ENCODE measurements around the gene PGRMC1. TPM values are rescaled to one million over a fixed set of nuclear protein-coding genes. Genes with fewer than 3 reads are reported as not detected.
A peak's percentile ranks its signal among the peaks of the same experiment; 100 is the strongest.

PGRMC1 gene
- total and polyA plus RNA-seq, 2 donors (not counting 1 experiment from before 2014, with no cell fraction given), result 127 to 201 TPM

DNA sequence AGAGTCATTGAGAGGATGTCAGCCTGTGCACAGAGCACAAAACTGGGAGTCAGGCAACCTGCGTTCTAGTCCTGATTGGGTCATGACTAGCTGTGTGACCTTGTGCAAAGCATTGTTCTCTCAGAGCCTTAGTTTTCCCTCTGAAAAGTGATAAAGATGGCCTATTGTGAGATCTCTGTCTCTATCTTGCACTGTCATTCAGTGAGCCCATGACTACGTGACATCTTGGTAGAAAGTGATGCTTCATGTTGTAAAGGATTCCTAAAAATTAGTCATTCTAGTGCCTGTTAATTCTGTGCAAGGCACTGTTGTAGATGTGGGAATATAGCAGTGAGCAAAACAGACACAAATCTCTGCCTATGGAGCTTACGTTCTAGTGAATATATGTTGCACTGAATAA, 2.5 kb downstream of the PGRMC1 start:
- Histone ChIP-seq H3K36me3 (ENCODE audit: control insufficient read depth, insufficient read depth, low read length) (peaks cover 1% of the 10 kb centered on the region), H3K4me1 (ENCODE audit: control insufficient read depth, extremely low read depth, insufficient read depth, low read length) (no peaks in the 10 kb centered on the region), H3K9me3 (ENCODE audit: control insufficient read depth, insufficient read depth, low read depth, low read length) (no peaks in the 10 kb centered on the region), H3K4me3 (replicated peaks in 1 of 4; ENCODE audit: control extremely low read depth in 1 of 4, insufficient read depth in 1 of 4, low read depth in 3 of 4, low read length in 4 of 4) (peak overlapping the region; percentile 23 to 89 (median 62)), H3K27ac (ENCODE audit: insufficient read depth, low read length) (peak overlapping the region; percentile 84), H3K9ac (ENCODE audit: insufficient read depth, low read length) (no peak overlapping the region), H4K20me1 (ENCODE audit: control insufficient read depth, extremely low read depth, insufficient read depth, low read length) (no peaks in the 10 kb centered on the region), H2AFZ (ENCODE audit: low read length) (no peak overlapping the region), H3K79me2 (ENCODE audit: control insufficient read depth, insufficient read depth, low read length) (peaks cover 39% of the 10 kb centered on the region), H3K4me2 (ENCODE audit: extremely low read depth, insufficient read depth, low read length) (peak overlapping the region; percentile 64), H3K27me3 (ENCODE audit: control insufficient read depth, insufficient read depth, low read length) (no peaks in the 10 kb centered on the region)
- DNase-seq (ENCODE audit: low read depth in 2 of 2), result peak; percentile 2 to 31
- no peak for TF ChIP-seq EZH2 (IDR thresholded peaks at IDR 0.05; ENCODE audit: low read length, missing control alignments)
- TF ChIP-seq, protein P1, sequence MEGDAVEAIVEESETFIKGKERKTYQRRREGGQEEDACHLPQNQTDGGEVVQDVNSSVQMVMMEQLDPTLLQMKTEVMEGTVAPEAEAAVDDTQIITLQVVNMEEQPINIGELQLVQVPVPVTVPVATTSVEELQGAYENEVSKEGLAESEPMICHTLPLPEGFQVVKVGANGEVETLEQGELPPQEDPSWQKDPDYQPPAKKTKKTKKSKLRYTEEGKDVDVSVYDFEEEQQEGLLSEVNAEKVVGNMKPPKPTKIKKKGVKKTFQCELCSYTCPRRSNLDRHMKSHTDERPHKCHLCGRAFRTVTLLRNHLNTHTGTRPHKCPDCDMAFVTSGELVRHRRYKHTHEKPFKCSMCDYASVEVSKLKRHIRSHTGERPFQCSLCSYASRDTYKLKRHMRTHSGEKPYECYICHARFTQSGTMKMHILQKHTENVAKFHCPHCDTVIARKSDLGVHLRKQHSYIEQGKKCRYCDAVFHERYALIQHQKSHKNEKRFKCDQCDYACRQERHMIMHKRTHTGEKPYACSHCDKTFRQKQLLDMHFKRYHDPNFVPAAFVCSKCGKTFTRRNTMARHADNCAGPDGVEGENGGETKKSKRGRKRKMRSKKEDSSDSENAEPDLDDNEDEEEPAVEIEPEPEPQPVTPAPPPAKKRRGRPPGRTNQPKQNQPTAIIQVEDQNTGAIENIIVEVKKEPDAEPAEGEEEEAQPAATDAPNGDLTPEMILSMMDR (conservative IDR thresholded peaks at IDR 0.05 in 1 of 2, IDR thresholded peaks at IDR 0.05 in 1 of 2; ENCODE audit: low read depth in 1 of 2, low read length in 2 of 2), result no peak

DNA sequence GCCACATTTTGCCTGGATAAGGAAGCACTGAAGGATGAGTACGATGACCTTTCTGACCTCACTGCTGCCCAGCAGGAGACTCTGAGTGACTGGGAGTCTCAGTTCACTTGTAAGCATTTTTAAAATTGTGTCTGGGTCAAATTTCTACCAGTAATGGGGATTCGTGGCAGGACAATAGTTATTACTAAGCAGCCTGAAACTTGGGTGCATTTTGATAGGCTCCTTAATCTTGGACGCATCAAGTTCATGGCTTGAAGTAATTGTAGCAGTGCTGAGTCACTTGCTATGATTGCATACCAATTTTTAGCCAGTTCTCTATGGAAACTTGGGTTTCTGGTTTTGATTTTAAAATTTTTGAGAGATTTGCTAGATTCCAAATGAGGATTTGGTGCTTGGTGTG, 4.3 kb downstream of the PGRMC1 start:
- peak overlapping the region; percentile 51 for H3K4me2 ChIP-seq (ENCODE audit: extremely low read depth, insufficient read depth, low read length)
- peaks cover 1% of the 10 kb centered on the region for H3K36me3 ChIP-seq (ENCODE audit: control insufficient read depth, insufficient read depth, low read length)
- peak; percentile 64 to 87 for DNase-seq (ENCODE audit: low read depth in 2 of 2)
- no peak overlapping the region for H3K9ac ChIP-seq (ENCODE audit: insufficient read depth, low read length)
- no peaks in the 10 kb centered on the region for H4K20me1 ChIP-seq (ENCODE audit: control insufficient read depth, extremely low read depth, insufficient read depth, low read length)
- no peaks in the 10 kb centered on the region for H3K4me1 ChIP-seq (ENCODE audit: control insufficient read depth, extremely low read depth, insufficient read depth, low read length)
- H2AFZ ChIP-seq (ENCODE audit: low read length), result no peak overlapping the region
- H3K4me3 ChIP-seq (replicated peaks in 1 of 4; ENCODE audit: control extremely low read depth in 1 of 4, insufficient read depth in 1 of 4, low read depth in 3 of 4, low read length in 4 of 4), result peak overlapping the region in 1 of 4 experiments; percentile 34
- H3K79me2 ChIP-seq (ENCODE audit: control insufficient read depth, insufficient read depth, low read length), result peaks cover 39% of the 10 kb centered on the region
- H3K9me3 ChIP-seq (ENCODE audit: control insufficient read depth, insufficient read depth, low read depth, low read length), result no peaks in the 10 kb centered on the region
- peak overlapping the region; percentile 61 for H3K27ac ChIP-seq (ENCODE audit: insufficient read depth, low read length)
- TF ChIP-seq, protein P1 (conservative IDR thresholded peaks at IDR 0.05 in 1 of 2, IDR thresholded peaks at IDR 0.05 in 1 of 2; ENCODE audit: low read depth in 1 of 2, low read length in 2 of 2), result no peak
- TF ChIP-seq EZH2 (IDR thresholded peaks at IDR 0.05; ENCODE audit: low read length, missing control alignments), result no peak
- H3K27me3 ChIP-seq (ENCODE audit: control insufficient read depth, insufficient read depth, low read length), result no peaks in the 10 kb centered on the region

DNA sequence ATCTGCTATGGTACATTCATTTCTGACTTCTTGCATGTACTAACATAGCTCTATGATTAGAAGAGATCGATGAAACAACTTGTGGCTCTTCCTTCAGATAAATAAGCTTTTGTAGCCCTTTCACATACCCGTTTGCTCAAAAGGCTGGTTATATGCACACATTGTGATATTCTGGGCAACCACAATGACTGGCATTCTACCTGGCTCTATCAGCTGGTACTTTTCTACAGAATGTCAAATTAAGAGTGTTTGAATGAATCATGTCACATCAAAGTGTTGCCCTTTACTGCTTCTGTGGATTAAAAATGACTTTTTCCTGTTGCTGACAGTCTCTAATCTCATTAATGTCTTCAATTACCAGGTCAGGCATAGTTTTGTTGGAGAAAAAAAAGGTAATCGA, 11.6 kb downstream of the PGRMC1 start:
- no peaks in the 10 kb centered on the region for H3K36me3 ChIP-seq (ENCODE audit: control insufficient read depth, insufficient read depth, low read length)
- no peak overlapping the region for H2AFZ ChIP-seq (ENCODE audit: low read length)
- no peaks in the 10 kb centered on the region for H3K79me2 ChIP-seq (ENCODE audit: control insufficient read depth, insufficient read depth, low read length)
- no peak overlapping the region for H3K4me3 ChIP-seq (replicated peaks in 1 of 4; ENCODE audit: control extremely low read depth in 1 of 4, insufficient read depth in 1 of 4, low read depth in 3 of 4, low read length in 4 of 4)
- H3K4me1 ChIP-seq (ENCODE audit: control insufficient read depth, extremely low read depth, insufficient read depth, low read length), result no peaks in the 10 kb centered on the region
- no peak for TF ChIP-seq EZH2 (IDR thresholded peaks at IDR 0.05; ENCODE audit: low read length, missing control alignments)
- TF ChIP-seq, protein P1 (conservative IDR thresholded peaks at IDR 0.05 in 1 of 2, IDR thresholded peaks at IDR 0.05 in 1 of 2; ENCODE audit: low read depth in 1 of 2, low read length in 2 of 2), result no peak
- no peak overlapping the region for H3K9ac ChIP-seq (ENCODE audit: insufficient read depth, low read length)
- H3K4me2 ChIP-seq (ENCODE audit: extremely low read depth, insufficient read depth, low read length), result no peak overlapping the region
- H3K9me3 ChIP-seq (ENCODE audit: control insufficient read depth, insufficient read depth, low read depth, low read length), result no peaks in the 10 kb centered on the region
- no peak for DNase-seq (ENCODE audit: low read depth in 2 of 2)
- no peak overlapping the region for H3K27ac ChIP-seq (ENCODE audit: insufficient read depth, low read length)
- H4K20me1 ChIP-seq (ENCODE audit: control insufficient read depth, extremely low read depth, insufficient read depth, low read length), result no peaks in the 10 kb centered on the region
- no peaks in the 10 kb centered on the region for H3K27me3 ChIP-seq (ENCODE audit: control insufficient read depth, insufficient read depth, low read length)
